H1 (cell line): ENCODE measurements around the gene MCF2L. TPM values are rescaled to one million over a fixed set of nuclear protein-coding genes. Genes with fewer than 3 reads are reported as not detected.

Source experiments
- CTCF ChIP-seq, 3 experiments: IDR thresholded peaks; 1 replicate in 2 of 3; 2 replicates in 1 of 3; pipeline versions ENCODE4 v1.5.1 to v1.6.1; 2011; ENCODE audit warnings: low read length in 3 of 3, mild to moderate bottlenecking in 3 of 3, inconsistent platforms in 2 of 3, low read depth in 1 of 3, moderate library complexity in 1 of 3; ENCODE audit not compliant: insufficient read depth in 1 of 3; ENCODE audit errors: control extremely low read depth in 1 of 3
- PHF8 ChIP-seq: fragments of 200-600 bp; sonication (generic); conservative IDR thresholded peaks from 2 replicates; pipeline ENCODE4 v1.7.1; 2012; ENCODE audit warnings: low read depth, mild to moderate bottlenecking, inconsistent platforms, low read length, moderate library complexity
- SIX5 ChIP-seq: IDR thresholded peaks from 2 replicates; pipeline ENCODE4 v1.6.1; 2011; ENCODE audit warnings: mild to moderate bottlenecking, low read depth, low read length
- TAF1 ChIP-seq: IDR thresholded peaks from 2 replicates; pipeline ENCODE4 v1.6.1; 2011; ENCODE audit warnings: mild to moderate bottlenecking, low read depth, low read length
- polyA plus RNA-seq, 7 experiments: library from polyadenylated mRNA; depleted of rRNA in 3 of 7; stranded (reverse) in 5 of 7; unstranded in 2 of 7; fragments of >200 nt in 5 of 7; fragments of 200-250 nt in 2 of 7; gene quantifications; 1 replicate in 5 of 7; 2 replicates in 1 of 7; 4 replicates in 1 of 7; pipeline versions ENCODE4 v1.2.1 to v1.2.3, GENCODE V29; 2011 to 2013; ENCODE audit warnings: missing spikeins in 2 of 7, mixed read lengths in 2 of 7
- total RNA-seq: library from RNA; stranded (reverse); fragmentation: NEBNext Ultra II Directional; extraction: Animal tissue kit (Norgen Biotek cat#: 25700); gene quantifications from 2 replicates; pipeline ENCODE4 v1.2.1, GENCODE V29; 2021

The MCF2L gene
- total and polyA plus RNA-seq, 2 of the 8 experiments (the other 6 are each of a cell fraction or from before 2014, with no cell fraction given): 10.1 to 24.4 TPM

GRCh38 chr13:113117335-113117872, 148.4 kb downstream of the MCF2L start (continued):
- TF ChIP-seq PHF8 (no peak), SIX5 (no peak), CTCF (IDR thresholded peaks at IDR 0.05; ENCODE audit: control extremely low read depth in 1 of 3, insufficient read depth in 1 of 3, low read depth in 1 of 3, low read length in 3 of 3) (no peak), TAF1 (no peak)
